ENCODE results near the gene ZNF787.
"Not testable (repeated sequence)": the region's sequence is repeated elsewhere in the genome, so short reads cannot be mapped to it uniquely, and the experiment has no call there.

ZNF787 gene

GRCh38 chr19:56106397-56106849 is 14.7 kb downstream of the ZNF787 start:
- no peak for TF ChIP-seq CTCF (conservative IDR thresholded peaks at IDR 0.05; ENCODE audit: low read depth, low read length)
- Histone ChIP-seq H3K9ac (no peak overlapping the region), H3K27me3 (ENCODE audit: insufficient read depth, low read depth) (no peaks in the 10 kb centered on the region), H3K4me2 (no peak overlapping the region), H3K27ac (no peak overlapping the region), H4K20me1 (ENCODE audit: insufficient read depth) (no peaks in the 10 kb centered on the region), H2AFZ (ENCODE audit: low read depth) (no peak overlapping the region), H3K4me1 (ENCODE audit: low read depth, poor library complexity, severe bottlenecking) (peaks cover 12% of the 10 kb centered on the region), H3K36me3 (ENCODE audit: insufficient read depth) (peaks cover under 1% of the 10 kb centered on the region; the same call in 1 of the 2 replicates), H3K79me2 (ENCODE audit: insufficient read depth, low read depth) (peaks cover 77% of the 10 kb centered on the region), H3K4me3 (IDR thresholded peaks at IDR 0.05; ENCODE audit: insufficient read depth, low read depth, low read length) (no peak overlapping the region)

- H4K20me1 ChIP-seq (ENCODE audit: insufficient read depth); H3K9ac ChIP-seq; H3K27ac ChIP-seq; H3K36me3 ChIP-seq (ENCODE audit: insufficient read depth); H3K4me3 ChIP-seq (IDR thresholded peaks at IDR 0.05; ENCODE audit: insufficient read depth, low read depth, low read length); H3K27me3 ChIP-seq (ENCODE audit: insufficient read depth, low read depth); H3K4me1 ChIP-seq (ENCODE audit: low read depth, poor library complexity, severe bottlenecking); H2AFZ ChIP-seq (ENCODE audit: low read depth); H3K4me2 ChIP-seq: not testable (repeated sequence)
- H3K79me2 ChIP-seq (ENCODE audit: insufficient read depth, low read depth): peaks cover 72% of the 10 kb centered on the region
These were observed 15.2 kb downstream of the ZNF787 start for GRCh38 chr19:56105831-56106396.

GRCh38 chr19:56105090-56105701 is 15.9 kb downstream of the ZNF787 start:
- Histone ChIP-seq H2AFZ (ENCODE audit: low read depth) (no peak overlapping the region), H3K9ac (no peak overlapping the region), H3K4me3 (IDR thresholded peaks at IDR 0.05; ENCODE audit: insufficient read depth, low read depth, low read length) (no peak overlapping the region), H3K27me3 (ENCODE audit: insufficient read depth, low read depth) (no peaks in the 10 kb centered on the region), H3K27ac (no peak overlapping the region), H3K4me2 (no peak overlapping the region), H4K20me1 (ENCODE audit: insufficient read depth) (no peaks in the 10 kb centered on the region), H3K36me3 (ENCODE audit: insufficient read depth) (peaks cover 3% of the 10 kb centered on the region; the same call in 1 of the 2 replicates), H3K79me2 (ENCODE audit: insufficient read depth, low read depth) (peaks cover 65% of the 10 kb centered on the region), H3K4me1 (ENCODE audit: low read depth, poor library complexity, severe bottlenecking) (no peaks in the 10 kb centered on the region)
- TF ChIP-seq CTCF (conservative IDR thresholded peaks at IDR 0.05; ENCODE audit: low read depth, low read length): no peak

DNA sequence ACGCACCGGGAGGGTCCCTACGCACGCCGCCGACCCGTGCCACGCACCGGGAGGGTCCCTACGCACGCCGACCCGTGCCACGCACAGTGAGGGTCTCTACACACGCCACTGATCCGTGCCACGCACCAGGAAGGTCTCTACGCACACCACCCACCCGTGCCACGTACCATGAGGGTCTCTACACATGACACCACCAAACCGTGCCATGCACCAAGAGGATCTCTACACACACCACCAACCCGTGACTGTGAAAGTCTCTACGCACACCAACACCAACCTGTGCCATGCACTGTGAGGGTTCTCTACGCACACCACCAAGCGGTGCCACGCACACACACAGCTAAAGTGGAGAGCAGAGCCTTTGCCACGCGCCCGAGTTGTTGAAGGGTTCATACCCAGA is 16.7 kb downstream of the ZNF787 start:
- Histone ChIP-seq H2AFZ (ENCODE audit: low read depth) (no peak overlapping the region), H3K4me2 (no peak overlapping the region), H4K20me1 (ENCODE audit: insufficient read depth) (no peaks in the 10 kb centered on the region), H3K9ac (no peak overlapping the region), H3K79me2 (ENCODE audit: insufficient read depth, low read depth) (peaks cover 57% of the 10 kb centered on the region), H3K27ac (no peak overlapping the region), H3K36me3 (ENCODE audit: insufficient read depth) (peaks cover 3% of the 10 kb centered on the region; the same call in 1 of the 2 replicates), H3K27me3 (ENCODE audit: insufficient read depth, low read depth) (no peaks in the 10 kb centered on the region), H3K4me1 (ENCODE audit: low read depth, poor library complexity, severe bottlenecking) (no peaks in the 10 kb centered on the region), H3K4me3 (IDR thresholded peaks at IDR 0.05; ENCODE audit: insufficient read depth, low read depth, low read length) (no peak overlapping the region)
- no peak for TF ChIP-seq CTCF (conservative IDR thresholded peaks at IDR 0.05; ENCODE audit: low read depth, low read length)

DNA sequence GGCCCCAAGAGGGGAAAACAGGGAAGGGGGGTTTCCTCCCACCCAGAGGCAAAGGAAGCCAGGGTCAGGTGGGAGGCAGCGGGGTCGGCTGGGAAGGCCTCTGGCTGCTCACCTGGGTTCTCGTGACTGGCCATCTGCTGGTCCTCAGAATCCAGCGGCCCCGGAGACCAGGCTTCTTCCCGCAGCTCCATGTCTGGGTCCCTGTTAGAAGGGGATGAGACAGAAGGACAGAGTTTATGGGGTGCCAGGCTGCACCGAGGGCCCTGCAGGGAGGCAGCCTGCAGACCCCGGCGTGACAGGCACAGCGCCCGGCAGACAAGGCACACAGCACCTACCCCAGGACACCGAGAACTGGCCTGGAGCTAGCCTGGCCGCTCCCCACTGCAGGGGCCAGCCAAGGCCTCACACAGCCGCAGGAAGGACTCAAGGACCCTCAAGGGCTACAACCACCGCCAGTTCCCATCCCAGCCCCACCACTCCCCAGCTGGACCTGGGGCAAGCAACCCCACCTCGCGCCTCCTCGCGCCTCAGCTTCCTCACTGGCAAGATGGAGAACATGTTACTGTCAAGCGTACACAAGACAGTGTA is 18.0 kb downstream of the ZNF787 start:
- TF ChIP-seq CTCF (conservative IDR thresholded peaks at IDR 0.05; ENCODE audit: low read depth, low read length): no peak
- peaks cover 47% of the 10 kb centered on the region; the same call in 1 of the 2 replicates for H3K79me2 ChIP-seq (ENCODE audit: insufficient read depth, low read depth)
- H3K4me2 ChIP-seq: no peak overlapping the region
- no peaks in the 10 kb centered on the region for H3K27me3 ChIP-seq (ENCODE audit: insufficient read depth, low read depth)
- H3K36me3 ChIP-seq (ENCODE audit: insufficient read depth): peaks cover 3% of the 10 kb centered on the region; the same call in 1 of the 2 replicates
- no peaks in the 10 kb centered on the region for H3K4me1 ChIP-seq (ENCODE audit: low read depth, poor library complexity, severe bottlenecking)
- H3K9ac ChIP-seq: no peak overlapping the region
- no peaks in the 10 kb centered on the region for H4K20me1 ChIP-seq (ENCODE audit: insufficient read depth)
- H3K27ac ChIP-seq: no peak overlapping the region
- H2AFZ ChIP-seq (ENCODE audit: low read depth): no peak overlapping the region
- no peak overlapping the region for H3K4me3 ChIP-seq (IDR thresholded peaks at IDR 0.05; ENCODE audit: insufficient read depth, low read depth, low read length)
